Skeletal muscle tissue (tissue), 4 donors: ENCODE measurements around the gene GNG14. TPM values are rescaled to one million over a fixed set of nuclear protein-coding genes. Genes with fewer than 3 reads are reported as not detected.
A peak's percentile ranks its signal among the peaks of the same experiment; 100 is the strongest.
"Not testable (repeated sequence)": the region's sequence is repeated elsewhere in the genome, so short reads cannot be mapped to it uniquely, and the experiment has no call there.

Experiments used
- H3K27ac ChIP-seq: one replicate; pipeline ENCODE4 v1.7.0; 2013; ENCODE audit warnings: mild to moderate bottlenecking, low read depth, low read length, inconsistent platforms
- H3K27me3 ChIP-seq, 3 donors: one replicate each; pipeline ENCODE4 v1.7.0; 2013; ENCODE audit warnings: low read length in 3 of 3; ENCODE audit not compliant: control insufficient read depth in 3 of 3, insufficient read depth in 3 of 3
- H3K36me3 ChIP-seq, 3 donors: one replicate each; pipeline ENCODE4 v1.7.0; 2013; ENCODE audit warnings: low read length in 3 of 3; ENCODE audit not compliant: control insufficient read depth in 3 of 3, insufficient read depth in 3 of 3
- H3K4me1 ChIP-seq, 3 donors: one replicate each; pipeline ENCODE4 v1.7.0; 2013; ENCODE audit warnings: low read length in 3 of 3, mild to moderate bottlenecking in 3 of 3; ENCODE audit not compliant: control insufficient read depth in 3 of 3, insufficient read depth in 3 of 3
- H3K4me3 ChIP-seq, 3 donors: one replicate each; pipeline ENCODE4 v1.7.0; 2013; ENCODE audit warnings: low read length in 3 of 3
- H3K9ac ChIP-seq, 3 donors: one replicate each; pipeline ENCODE4 v1.7.0; 2013; ENCODE audit warnings: low read length in 3 of 3, mild to moderate bottlenecking in 3 of 3, moderate library complexity in 2 of 3, low read depth in 1 of 3
- H3K9me3 ChIP-seq, 3 donors: one replicate each; pipeline ENCODE4 v1.7.0; 2013; ENCODE audit warnings: low read length in 3 of 3; ENCODE audit not compliant: control insufficient read depth in 3 of 3
- total RNA-seq: library from RNA; depleted of rRNA; stranded (reverse); fragments of >200 nt; gene quantifications from one replicate; pipeline ENCODE4 v1.2.3, GENCODE V29; 2014
- donor health status: Osteomylitis.

GNG14 gene
- total RNA-seq, 1 donor from 2014 or later = not detected

- Histone ChIP-seq H3K27me3 (no peaks in the 10 kb centered on the region), H3K9ac (no peak overlapping the region), H3K4me3 (no peak overlapping the region), H3K36me3 (peaks cover 51 to 68% (median 58%) of the 10 kb centered on the region in 3 donors), H3K27ac (no peak overlapping the region), H3K4me1 (peaks cover 11 to 12% (median 12%) of the 10 kb centered on the region in 3 donors), H3K9me3 (no peaks in the 10 kb centered on the region)
Observed at GRCh38 chr19:12675399-12675798, 12.4 kb upstream of the GNG14 start.

GRCh38 chr19:12675940-12676339, 11.9 kb upstream of the GNG14 start:
- no peak overlapping the region for H3K9ac ChIP-seq
- H3K4me1 ChIP-seq = peaks cover 8 to 10% (median 9%) of the 10 kb centered on the region in 3 donors
- peaks cover 51 to 68% (median 58%) of the 10 kb centered on the region in 3 donors for H3K36me3 ChIP-seq
- H3K4me3 ChIP-seq = no peak overlapping the region
- H3K27me3 ChIP-seq = no peaks in the 10 kb centered on the region
- H3K27ac ChIP-seq = no peak overlapping the region
- H3K9me3 ChIP-seq = no peaks in the 10 kb centered on the region

- Histone ChIP-seq H3K4me3 (no peak overlapping the region), H3K27me3 (no peaks in the 10 kb centered on the region), H3K9me3 (no peaks in the 10 kb centered on the region), H3K36me3 (peaks cover 51 to 68% (median 58%) of the 10 kb centered on the region in 3 donors), H3K9ac (no peak overlapping the region), H3K27ac (no peak overlapping the region), H3K4me1 (peaks cover 8 to 14% (median 12%) of the 10 kb centered on the region in 3 donors)
Observed at GRCh38 chr19:12676384-12676792, 11.4 kb upstream of the GNG14 start.

GRCh38 chr19:12676928-12677327, 10.9 kb upstream of the GNG14 start:
- Histone ChIP-seq H3K27ac (no peak overlapping the region), H3K9ac (no peak overlapping the region), H3K4me1 (peaks cover 8 to 16% (median 12%) of the 10 kb centered on the region in 3 donors), H3K9me3 (no peaks in the 10 kb centered on the region), H3K36me3 (peaks cover 51 to 67% (median 58%) of the 10 kb centered on the region in 3 donors), H3K4me3 (no peak overlapping the region), H3K27me3 (no peaks in the 10 kb centered on the region)

GRCh38 chr19:12678039-12678438, 9.8 kb upstream of the GNG14 start:
- Histone ChIP-seq H3K36me3 (peaks cover 49 to 56% (median 53%) of the 10 kb centered on the region in 3 donors), H3K4me1 (peaks cover 12 to 16% (median 12%) of the 10 kb centered on the region in 3 donors)
- not testable (repeated sequence) for H3K9ac ChIP-seq, H3K4me3 ChIP-seq, H3K9me3 ChIP-seq, H3K27me3 ChIP-seq, H3K27ac ChIP-seq

GRCh38 chr19:12680034-12680433, 7.8 kb upstream of the GNG14 start:
- H3K27ac ChIP-seq = no peak overlapping the region

GRCh38 chr19:12681074-12681987, 6.5 kb upstream of the GNG14 start, which contains the start of gene DHPS:
Gene DHPS (minus strand): TSS chr19:12681880. CDS start chr19:12681766, 114 bp downstream.
- H3K4me1 ChIP-seq = peaks cover 12 to 16% (median 12%) of the 10 kb centered on the region in 3 donors

More at GRCh38 chr19:12680034-12680433, 7.8 kb upstream of the GNG14 start:
- H3K27me3 ChIP-seq = no peaks in the 10 kb centered on the region
- peaks cover 37 to 45% (median 43%) of the 10 kb centered on the region in 3 donors for H3K36me3 ChIP-seq
- H3K9me3 ChIP-seq = no peaks in the 10 kb centered on the region
- H3K4me1 ChIP-seq = peaks cover 12 to 16% (median 12%) of the 10 kb centered on the region in 3 donors
- no peak overlapping the region for H3K4me3 ChIP-seq
- no peak overlapping the region for H3K9ac ChIP-seq

GRCh38 chr19:12685831-12686230, 2.0 kb upstream of the GNG14 start:
- peaks cover 0 to 2% (median 0%) of the 10 kb centered on the region in 3 donors for H3K36me3 ChIP-seq
- H3K9ac ChIP-seq = no peak overlapping the region
- no peak overlapping the region for H3K4me3 ChIP-seq
- H3K4me1 ChIP-seq = peaks cover 3 to 7% (median 4%) of the 10 kb centered on the region in 3 donors
- no peaks in the 10 kb centered on the region for H3K9me3 ChIP-seq
- H3K27me3 ChIP-seq = no peaks in the 10 kb centered on the region
- H3K27ac ChIP-seq = no peak overlapping the region

More at GRCh38 chr19:12681074-12681987, 6.5 kb upstream of the GNG14 start, which contains the start of gene DHPS:
- Histone ChIP-seq H3K9me3 (no peaks in the 10 kb centered on the region), H3K36me3 (peaks cover 25 to 32% (median 31%) of the 10 kb centered on the region in 3 donors), H3K9ac (peak within 1 kb of the TSS; percentile 98 to 99 (median 99)), H3K4me3 (peak within 1 kb of the TSS; percentile 93 to 98 (median 97)), H3K27me3 (no peaks in the 10 kb centered on the region), H3K27ac (peak within 1 kb of the TSS; percentile 97)

- Histone ChIP-seq H3K9me3 (no peaks in the 10 kb centered on the region), H3K9ac (no peak overlapping the region), H3K4me3 (no peak overlapping the region), H3K27me3 (no peaks in the 10 kb centered on the region), H3K27ac (no peak overlapping the region), H3K36me3 (peaks cover 0 to 2% (median 0%) of the 10 kb centered on the region in 3 donors), H3K4me1 (no peaks in the 10 kb centered on the region)
Observed at GRCh38 chr19:12689012-12689411, 1.2 kb downstream of the GNG14 start.
